ENCODE data around the gene CNKSR3.

Gene CNKSR3

GRCh38 chr6:154414021-154414813 is 96.3 kb downstream of the CNKSR3 start:
- no peaks in the 10 kb centered on the region for H3K27me3 Mint-ChIP-seq
- H3K9me3 Mint-ChIP-seq: peaks cover 4% of the 10 kb centered on the region
- no peak for ATAC-seq
- no peak overlapping the region for H3K4me3 Mint-ChIP-seq
- no peaks in the 10 kb centered on the region for H3K36me3 Mint-ChIP-seq
- peaks cover 6% of the 10 kb centered on the region for H3K4me1 Mint-ChIP-seq
- no peak overlapping the region for H3K27ac Mint-ChIP-seq

GRCh38 chr6:154412106-154412820 is 98.2 kb downstream of the CNKSR3 start:
- H3K27me3 Mint-ChIP-seq: peaks cover 1% of the 10 kb centered on the region
- peaks cover 6% of the 10 kb centered on the region for H3K4me1 Mint-ChIP-seq
- no peak for ATAC-seq
- H3K9me3 Mint-ChIP-seq: peaks cover 4% of the 10 kb centered on the region
- H3K4me3 Mint-ChIP-seq: no peak overlapping the region
- no peaks in the 10 kb centered on the region for H3K36me3 Mint-ChIP-seq
- H3K27ac Mint-ChIP-seq: no peak overlapping the region

GRCh38 chr6:154411076-154411475 is 99.4 kb downstream of the CNKSR3 start:
- peaks cover 13% of the 10 kb centered on the region for H3K27me3 Mint-ChIP-seq
- no peak overlapping the region for H3K4me3 Mint-ChIP-seq
- no peak overlapping the region for H3K27ac Mint-ChIP-seq

GRCh38 chr6:154410619-154411072 is 99.8 kb downstream of the CNKSR3 start:
- no peak overlapping the region for H3K27ac Mint-ChIP-seq
- no peak for ATAC-seq

More at GRCh38 chr6:154411076-154411475, 99.4 kb downstream of the CNKSR3 start:
- H3K36me3 Mint-ChIP-seq: no peaks in the 10 kb centered on the region
- no peak for ATAC-seq
- H3K9me3 Mint-ChIP-seq: peaks cover 4% of the 10 kb centered on the region
- peaks cover 6% of the 10 kb centered on the region for H3K4me1 Mint-ChIP-seq

GRCh38 chr6:154408891-154409500 is 101.5 kb downstream of the CNKSR3 start:
- Mint-ChIP-seq H3K4me3 (no peak overlapping the region), H3K27me3 (peaks cover 17% of the 10 kb centered on the region), H3K4me1 (peaks cover 2% of the 10 kb centered on the region), H3K9me3 (peaks cover under 1% of the 10 kb centered on the region), H3K36me3 (no peaks in the 10 kb centered on the region), H3K27ac (no peak overlapping the region)
- ATAC-seq: no peak

More at GRCh38 chr6:154410619-154411072, 99.8 kb downstream of the CNKSR3 start:
- no peaks in the 10 kb centered on the region for H3K36me3 Mint-ChIP-seq
- peaks cover 6% of the 10 kb centered on the region for H3K4me1 Mint-ChIP-seq
- no peak overlapping the region for H3K4me3 Mint-ChIP-seq
- peaks cover 4% of the 10 kb centered on the region for H3K9me3 Mint-ChIP-seq
- H3K27me3 Mint-ChIP-seq: peaks cover 13% of the 10 kb centered on the region

- H3K9me3 Mint-ChIP-seq: no peaks in the 10 kb centered on the region
- H3K27ac Mint-ChIP-seq: no peak overlapping the region
- H3K4me1 Mint-ChIP-seq: no peaks in the 10 kb centered on the region
- peaks cover 20% of the 10 kb centered on the region for H3K27me3 Mint-ChIP-seq
- H3K4me3 Mint-ChIP-seq: no peak overlapping the region
- H3K36me3 Mint-ChIP-seq: no peaks in the 10 kb centered on the region
- no peak for ATAC-seq
These were observed 103.0 kb downstream of the CNKSR3 start for GRCh38 chr6:154407440-154407839.

GRCh38 chr6:154406869-154407268 is 103.6 kb downstream of the CNKSR3 start:
- Mint-ChIP-seq H3K36me3 (no peaks in the 10 kb centered on the region), H3K4me3 (no peak overlapping the region), H3K27me3 (peaks cover 20% of the 10 kb centered on the region), H3K9me3 (no peaks in the 10 kb centered on the region), H3K4me1 (no peaks in the 10 kb centered on the region), H3K27ac (no peak overlapping the region)
- ATAC-seq: no peak

- Mint-ChIP-seq H3K4me3 (no peak overlapping the region), H3K27ac (no peak overlapping the region), H3K9me3 (no peaks in the 10 kb centered on the region), H3K27me3 (peaks cover 20% of the 10 kb centered on the region), H3K4me1 (no peaks in the 10 kb centered on the region), H3K36me3 (no peaks in the 10 kb centered on the region)
- ATAC-seq: no peak
These were observed 104.2 kb downstream of the CNKSR3 start for GRCh38 chr6:154406301-154406700.

- no peaks in the 10 kb centered on the region for H3K4me1 Mint-ChIP-seq
- peaks cover 20% of the 10 kb centered on the region for H3K27me3 Mint-ChIP-seq
- no peak overlapping the region for H3K4me3 Mint-ChIP-seq
- H3K27ac Mint-ChIP-seq: no peak overlapping the region
- no peaks in the 10 kb centered on the region for H3K9me3 Mint-ChIP-seq
- no peaks in the 10 kb centered on the region for H3K36me3 Mint-ChIP-seq
- no peak for ATAC-seq
These were observed 105.6 kb downstream of the CNKSR3 start for GRCh38 chr6:154404791-154405400.

- H3K9me3 Mint-ChIP-seq: no peaks in the 10 kb centered on the region
- ATAC-seq: no peak
- no peaks in the 10 kb centered on the region for H3K36me3 Mint-ChIP-seq
- H3K4me3 Mint-ChIP-seq: no peak overlapping the region
- no peak overlapping the region for H3K27ac Mint-ChIP-seq
- peaks cover 20% of the 10 kb centered on the region for H3K27me3 Mint-ChIP-seq
- no peaks in the 10 kb centered on the region for H3K4me1 Mint-ChIP-seq
These were observed 106.7 kb downstream of the CNKSR3 start for GRCh38 chr6:154403788-154404187.

- H3K9me3 Mint-ChIP-seq: no peaks in the 10 kb centered on the region
- no peak overlapping the region for H3K4me3 Mint-ChIP-seq
- no peak overlapping the region for H3K27ac Mint-ChIP-seq
- ATAC-seq: no peak
- no peaks in the 10 kb centered on the region for H3K4me1 Mint-ChIP-seq
- H3K27me3 Mint-ChIP-seq: peaks cover 19% of the 10 kb centered on the region
- H3K36me3 Mint-ChIP-seq: no peaks in the 10 kb centered on the region
These were observed 108.3 kb downstream of the CNKSR3 start for GRCh38 chr6:154402081-154402780.

- Mint-ChIP-seq H3K4me3 (no peak overlapping the region), H3K36me3 (no peaks in the 10 kb centered on the region), H3K27me3 (peaks cover 16% of the 10 kb centered on the region), H3K27ac (no peak overlapping the region), H3K4me1 (no peaks in the 10 kb centered on the region), H3K9me3 (no peaks in the 10 kb centered on the region)
- no peak for ATAC-seq
These were observed 111.4 kb downstream of the CNKSR3 start for GRCh38 chr6:154399097-154399496.

- Mint-ChIP-seq H3K27ac (no peak overlapping the region), H3K9me3 (no peaks in the 10 kb centered on the region), H3K4me3 (no peak overlapping the region), H3K36me3 (no peaks in the 10 kb centered on the region), H3K4me1 (no peaks in the 10 kb centered on the region), H3K27me3 (peaks cover 13% of the 10 kb centered on the region)
- ATAC-seq: no peak
These were observed 112.8 kb downstream of the CNKSR3 start for GRCh38 chr6:154397491-154398195.

GRCh38 chr6:154395878-154396277 is 114.6 kb downstream of the CNKSR3 start:
- Mint-ChIP-seq H3K36me3 (no peaks in the 10 kb centered on the region), H3K27ac (no peak overlapping the region), H3K27me3 (peaks cover 13% of the 10 kb centered on the region), H3K4me1 (no peaks in the 10 kb centered on the region), H3K9me3 (no peaks in the 10 kb centered on the region), H3K4me3 (no peak overlapping the region)
- ATAC-seq: no peak

All from stimulated activated memory B cell treated with anti-CD40 and anti-IgM and Interleukin-4, amounts not matched to agents 10 μg/mL and 1 μg/mL and 100 μg/mL, for 72 hours (primary cell).